ENCODE measurements around the gene KCNJ9. TPM values are rescaled to one million over a fixed set of nuclear protein-coding genes. Genes with fewer than 3 reads are reported as not detected.
"Not testable (repeated sequence)": the region's sequence is repeated elsewhere in the genome, so short reads cannot be mapped to it uniquely, and the experiment has no call there.

The KCNJ9 gene
- total RNA-seq, 1 donor, result not detected

- no peak overlapping the region for H3K4me3 ChIP-seq (ENCODE audit: low read depth, low read length)
- peak; percentile 89 for DNase-seq (ENCODE audit: low read depth)
- peak; percentile 26 for TF ChIP-seq CTCF (IDR thresholded peaks at IDR 0.05; ENCODE audit: insufficient read depth, low read depth, low read length)
These were observed 43.6 kb downstream of the KCNJ9 start for GRCh38 chr1:160124705-160125478.

GRCh38 chr1:160125746-160126145, 44.4 kb downstream of the KCNJ9 start:
- no peak for DNase-seq (ENCODE audit: low read depth)
- TF ChIP-seq CTCF (IDR thresholded peaks at IDR 0.05; ENCODE audit: insufficient read depth, low read depth, low read length), result no peak
- no peak overlapping the region for H3K4me3 ChIP-seq (ENCODE audit: low read depth, low read length)

GRCh38 chr1:160126342-160126741, 45.0 kb downstream of the KCNJ9 start:
- H3K4me3 ChIP-seq (ENCODE audit: low read depth, low read length); DNase-seq (ENCODE audit: low read depth): not testable (repeated sequence)

GRCh38 chr1:160127381-160127780, 46.0 kb downstream of the KCNJ9 start:
- no peak overlapping the region for H3K4me3 ChIP-seq (ENCODE audit: low read depth, low read length)
- DNase-seq (ENCODE audit: low read depth), result no peak
- no peak for TF ChIP-seq CTCF (IDR thresholded peaks at IDR 0.05; ENCODE audit: insufficient read depth, low read depth, low read length)

- TF ChIP-seq CTCF (IDR thresholded peaks at IDR 0.05; ENCODE audit: insufficient read depth, low read depth, low read length), result no peak
- H3K4me3 ChIP-seq (ENCODE audit: low read depth, low read length), result no peak overlapping the region
- peak; percentile 21 for DNase-seq (ENCODE audit: low read depth)
These were observed 46.7 kb downstream of the KCNJ9 start for GRCh38 chr1:160127865-160128523.

GRCh38 chr1:160128636-160129035, 47.3 kb downstream of the KCNJ9 start:
- no peak overlapping the region for H3K4me3 ChIP-seq (ENCODE audit: low read depth, low read length)
- no peak for TF ChIP-seq CTCF (IDR thresholded peaks at IDR 0.05; ENCODE audit: insufficient read depth, low read depth, low read length)
- no peak for DNase-seq (ENCODE audit: low read depth)

GRCh38 chr1:160129046-160129445, 47.7 kb downstream of the KCNJ9 start:
- TF ChIP-seq CTCF (IDR thresholded peaks at IDR 0.05; ENCODE audit: insufficient read depth, low read depth, low read length), result no peak
- no peak overlapping the region for H3K4me3 ChIP-seq (ENCODE audit: low read depth, low read length)
- no peak for DNase-seq (ENCODE audit: low read depth)

Measured in fibroblast of villous mesenchyme (primary cell).